Left kidney (tissue), 8 donors: ENCODE measurements around the gene ATP5PO. TPM values are rescaled to one million over a fixed set of nuclear protein-coding genes. Genes with fewer than 3 reads are reported as not detected.

Source experiments
- DNase-seq: peaks from one replicate; pipeline ENCODE4 v3.0.0-alpha.2; 2013
- long read RNA-seq, 8 donors: transcript quantifications; one replicate each; lab custom pipeline, GENCODE V29; 2026
- polyA plus RNA-seq: library from polyadenylated mRNA; unstranded; fragments of 120-200 nt; gene quantifications from one replicate; pipeline ENCODE4 v1.2.1, GENCODE V29; 2013; ENCODE audit not compliant: insufficient read length

Gene ATP5PO
- 346 TPM for polyA plus RNA-seq
- long read RNA-seq, donor 1, transcript ATP5PO-201 (7 exons, 932 nt), result major isoform, 223 of 439 reads
- long read RNA-seq, donor 1, transcript ATP5PO-209 (4 exons, 586 nt), result minor isoform, 7 of 439 reads
- long read RNA-seq, donor 1, partial matches to known transcripts, result 209 of 439 reads
- long read RNA-seq, donor 1, other reads (novel, unspliced or antisense), result 0 of 439 reads
- long read RNA-seq, donor 2, transcript ATP5PO-201 (7 exons, 932 nt), result major isoform, 184 of 221 reads
- long read RNA-seq, donor 2, partial matches to known transcripts, result 32 of 221 reads
- long read RNA-seq, donor 2, other reads (novel, unspliced or antisense), result 0 of 221 reads
- long read RNA-seq, donor 3, transcript ATP5PO-201 (7 exons, 932 nt), result major isoform, 160 of 210 reads
- long read RNA-seq, donor 3, partial matches to known transcripts, result 47 of 210 reads
- long read RNA-seq, donor 3, other reads (novel, unspliced or antisense), result 0 of 210 reads
- long read RNA-seq, donor 4, transcript ATP5PO-201 (7 exons, 932 nt), result major isoform, 39 of 104 reads
- long read RNA-seq, donor 4, partial matches to known transcripts, result 64 of 104 reads
- long read RNA-seq, donor 4, other reads (novel, unspliced or antisense), result 0 of 104 reads
- long read RNA-seq, donor 5, transcript ATP5PO-201 (7 exons, 932 nt), result major isoform, 478 of 676 reads
- long read RNA-seq, donor 5, partial matches to known transcripts, result 171 of 676 reads
- long read RNA-seq, donor 5, other reads (novel, unspliced or antisense), result 23 of 676 reads
- long read RNA-seq, donor 6, transcript ATP5PO-201 (7 exons, 932 nt), result major isoform, 163 of 329 reads
- long read RNA-seq, donor 6, transcript ATP5PO-209 (4 exons, 586 nt), result minor isoform, 6 of 329 reads
- long read RNA-seq, donor 6, partial matches to known transcripts, result 159 of 329 reads
- long read RNA-seq, donor 6, other reads (novel, unspliced or antisense), result 0 of 329 reads
- long read RNA-seq, donor 7, transcript ATP5PO-201 (7 exons, 932 nt), result major isoform, 315 of 420 reads
- long read RNA-seq, donor 7, partial matches to known transcripts, result 91 of 420 reads
- long read RNA-seq, donor 7, other reads (novel, unspliced or antisense), result 10 of 420 reads
- long read RNA-seq, donor 8, transcript ATP5PO-201 (7 exons, 932 nt), result major isoform, 99 of 135 reads
- long read RNA-seq, donor 8, partial matches to known transcripts, result 35 of 135 reads
- long read RNA-seq, donor 8, other reads (novel, unspliced or antisense), result 0 of 135 reads

- DNase-seq, result peak; percentile 97
Measured at GRCh38 chr21:33915368-33916199, at the start of gene ATP5PO. ATP5PO (minus strand) TSS chr21:33915804; CDS start chr21:33915763, 41 bp downstream.

- DNase-seq, result no peak
Measured at GRCh38 chr21:33964706-33965325, 49.2 kb upstream of the ATP5PO start.

GRCh38 chr21:33963848-33964555 is 48.4 kb upstream of the ATP5PO start:
- DNase-seq, result no peak

GRCh38 chr21:33962290-33962689 is 46.7 kb upstream of the ATP5PO start:
- no peak for DNase-seq

- no peak for DNase-seq
Measured at GRCh38 chr21:33961061-33961460, 45.5 kb upstream of the ATP5PO start.

- no peak for DNase-seq
Measured at GRCh38 chr21:33959680-33960079, 44.1 kb upstream of the ATP5PO start.

- DNase-seq, result no peak
Measured at GRCh38 chr21:33954395-33954794, 38.8 kb upstream of the ATP5PO start.

GRCh38 chr21:33951276-33952178 is 35.9 kb upstream of the ATP5PO start:
- no peak for DNase-seq

GRCh38 chr21:33950431-33951079 is 35.0 kb upstream of the ATP5PO start:
- no peak for DNase-seq

- no peak for DNase-seq
Measured at GRCh38 chr21:33949516-33950430, 34.2 kb upstream of the ATP5PO start.

GRCh38 chr21:33948951-33949444 is 33.4 kb upstream of the ATP5PO start:
- DNase-seq, result no peak

- no peak for DNase-seq
Measured at GRCh38 chr21:33948096-33948950, 32.7 kb upstream of the ATP5PO start.

GRCh38 chr21:33947451-33948095 is 32.0 kb upstream of the ATP5PO start:
- DNase-seq, result no peak

- no peak for DNase-seq
Measured at GRCh38 chr21:33945652-33946270, 30.2 kb upstream of the ATP5PO start.

GRCh38 chr21:33944185-33944763 is 28.7 kb upstream of the ATP5PO start:
- no peak for DNase-seq
